Astrocyte (in vitro differentiated cells and primary cell): ENCODE measurements around the gene CDH13. TPM values are rescaled to one million over a fixed set of nuclear protein-coding genes. Genes with fewer than 3 reads are reported as not detected.

Source experiments
- DNase-seq: peaks from one replicate; pipeline ENCODE4 v3.0.0-alpha.2; 2010; ENCODE audit warnings: low read depth
- FAIRE-seq: peaks from 2 replicates; lab custom pipeline; 2011; peaks lifted over from hg19 to GRCh38; lab: Jason Lieb, UNC
- H2AFZ ChIP-seq: 2 replicates; pipeline ENCODE4 v1.6.0; 2012; ENCODE audit warnings: low read depth, low read length, inconsistent platforms
- H3K27ac ChIP-seq: 2 replicates; pipeline ENCODE4 v1.5.1; 2011; ENCODE audit warnings: low read depth, low read length, inconsistent platforms
- H3K27me3 ChIP-seq: 2 replicates; pipeline ENCODE4 v1.6.0; 2011; ENCODE audit warnings: low read length, inconsistent platforms; ENCODE audit not compliant: insufficient read depth
- H3K36me3 ChIP-seq: 2 replicates; pipeline ENCODE4 v1.5.1; 2011; ENCODE audit warnings: low read length, inconsistent platforms; ENCODE audit not compliant: insufficient read depth
- H3K4me1 ChIP-seq: 2 replicates; pipeline ENCODE4 v1.5.1; 2011; ENCODE audit warnings: low read length, inconsistent platforms; ENCODE audit not compliant: insufficient read depth
- H3K4me2 ChIP-seq: 2 replicates; pipeline ENCODE4 v1.6.0; 2012; ENCODE audit warnings: low read length, inconsistent platforms
- H3K4me3 ChIP-seq: 2 replicates; pipeline ENCODE4 v1.5.1; 2011; ENCODE audit warnings: low read depth, mild to moderate bottlenecking, low read length, inconsistent platforms; ENCODE audit not compliant: insufficient read depth
- H3K79me2 ChIP-seq: 2 replicates; pipeline ENCODE4 v1.6.0; 2012; ENCODE audit warnings: mild to moderate bottlenecking, low read length, inconsistent platforms; ENCODE audit not compliant: insufficient read depth
- H3K9ac ChIP-seq: 2 replicates; pipeline ENCODE4 v1.6.0; 2012; ENCODE audit warnings: mild to moderate bottlenecking, low read length, inconsistent platforms
- H3K9me3 ChIP-seq: 2 replicates; pipeline ENCODE4 v1.5.1; 2012; ENCODE audit warnings: low read depth, mild to moderate bottlenecking, low read length, inconsistent platforms; ENCODE audit not compliant: insufficient read depth
- H4K20me1 ChIP-seq: 2 replicates; pipeline ENCODE4 v1.6.0; 2012; ENCODE audit warnings: low read length, inconsistent platforms; ENCODE audit not compliant: insufficient read depth
- H3K27ac Mint-ChIP-seq: one replicate; pipeline ENCODE4 v1.8.0; 2021; ENCODE audit warnings: mild to moderate bottlenecking, mixed read lengths; ENCODE audit not compliant: unreplicated experiment
- H3K27me3 Mint-ChIP-seq: one replicate; pipeline ENCODE4 v1.8.0; 2021; ENCODE audit warnings: low read depth, mixed read lengths; ENCODE audit not compliant: unreplicated experiment
- H3K36me3 Mint-ChIP-seq: one replicate; pipeline ENCODE4 v1.8.0; 2021; ENCODE audit warnings: low read depth, mixed read lengths; ENCODE audit not compliant: unreplicated experiment
- H3K4me1 Mint-ChIP-seq: one replicate; pipeline ENCODE4 v1.8.0; 2021; ENCODE audit warnings: low read depth, mixed read lengths; ENCODE audit not compliant: unreplicated experiment
- H3K4me3 Mint-ChIP-seq: one replicate; pipeline ENCODE4 v1.8.0; 2021; ENCODE audit warnings: mild to moderate bottlenecking, moderate library complexity, mixed read lengths; ENCODE audit not compliant: unreplicated experiment
- H3K9me3 Mint-ChIP-seq: one replicate; pipeline ENCODE4 v1.8.0; 2021; ENCODE audit warnings: mild to moderate bottlenecking, mixed read lengths; ENCODE audit not compliant: unreplicated experiment
- CTCF ChIP-seq: IDR thresholded peaks from 2 replicates; pipeline ENCODE4 v1.5.1; 2011; ENCODE audit warnings: low read depth, mild to moderate bottlenecking, inconsistent platforms, low read length, moderate library complexity; ENCODE audit not compliant: insufficient read depth
- EZH2 ChIP-seq: IDR thresholded peaks from 2 replicates; pipeline ENCODE4 v1.6.1; 2012; ENCODE audit warnings: mild to moderate bottlenecking, low read length, inconsistent platforms; ENCODE audit not compliant: insufficient read depth
- total RNA-seq: library from RNA; stranded (reverse); gene quantifications from 2 replicates; pipeline ENCODE4 v1.2.1, GENCODE V29; 2021

The CDH13 gene
- total RNA-seq, 1 donor from 2014 or later: 41.7 TPM

DNA sequence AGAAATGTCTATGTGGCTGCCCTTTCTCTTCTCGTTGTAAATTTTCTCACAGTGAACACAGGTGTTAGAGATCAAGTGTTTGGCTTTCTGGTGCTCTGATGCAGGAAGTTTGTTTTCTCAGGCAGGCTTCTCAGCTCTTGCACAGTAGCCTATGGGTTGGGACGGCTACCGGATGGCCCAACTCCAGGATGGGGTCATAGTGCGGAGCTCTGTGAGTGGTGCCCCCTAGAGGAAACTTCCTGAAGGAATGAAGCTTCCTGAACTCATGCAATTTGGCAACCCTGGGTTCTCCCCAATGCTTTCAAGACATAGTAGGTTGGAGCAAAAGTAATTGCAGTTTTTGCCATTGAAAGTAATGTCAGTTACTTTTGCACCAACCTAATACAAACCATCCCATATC, 773.5 kb downstream of the CDH13 start:
- TF ChIP-seq EZH2: no peak
- H4K20me1 ChIP-seq: no peaks in the 10 kb centered on the region
- no peak overlapping the region for H3K27ac Mint-ChIP-seq
- H3K27me3 ChIP-seq: no peaks in the 10 kb centered on the region
- no peaks in the 10 kb centered on the region for H3K79me2 ChIP-seq
- no peak overlapping the region for H2AFZ ChIP-seq
- H3K9me3 ChIP-seq: no peaks in the 10 kb centered on the region
- FAIRE-seq (no peak), DNase-seq (no peak)
- H3K4me1 ChIP-seq: peaks cover 23% of the 10 kb centered on the region
- H3K4me2 ChIP-seq: no peak overlapping the region
- peaks cover 4% of the 10 kb centered on the region for H3K4me1 Mint-ChIP-seq
- no peak overlapping the region for H3K4me3 ChIP-seq
- no peak overlapping the region for H3K9ac ChIP-seq
- no peaks in the 10 kb centered on the region for H3K36me3 Mint-ChIP-seq
- H3K9me3 Mint-ChIP-seq: no peaks in the 10 kb centered on the region
- no peak overlapping the region for H3K27ac ChIP-seq
- H3K27me3 Mint-ChIP-seq: no peaks in the 10 kb centered on the region
- no peak overlapping the region for H3K4me3 Mint-ChIP-seq
- H3K36me3 ChIP-seq: no peaks in the 10 kb centered on the region

DNA sequence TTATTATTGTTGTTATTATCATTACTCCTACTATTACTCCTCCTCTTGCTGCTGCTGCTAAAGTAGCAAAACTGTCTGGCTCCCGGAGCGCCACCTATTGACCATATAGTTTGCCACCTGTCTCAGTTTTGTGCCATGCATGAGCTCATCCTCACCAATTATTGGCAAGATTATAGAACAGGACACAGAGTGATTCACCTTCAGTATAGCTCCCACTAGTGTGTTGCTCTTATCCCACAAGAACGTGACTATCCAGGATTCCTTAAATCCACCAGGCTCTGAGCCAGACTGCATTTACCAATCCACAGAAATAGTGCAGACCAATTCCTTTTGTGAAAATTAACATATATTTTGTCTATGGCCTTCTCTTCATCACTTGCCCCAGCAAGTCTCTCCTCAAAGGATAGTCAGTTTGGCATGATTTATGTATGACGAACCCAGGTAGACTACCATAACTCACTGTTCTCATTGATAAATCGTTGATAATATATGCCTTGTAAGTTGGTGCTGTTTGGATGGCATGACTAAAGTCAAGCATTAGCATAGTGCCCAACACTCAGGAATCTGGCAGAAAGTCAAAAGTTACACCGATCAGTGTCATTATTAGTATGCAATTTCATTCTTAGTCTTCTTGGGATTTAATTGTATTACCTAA, 775.5 kb downstream of the CDH13 start:
- H3K9me3 Mint-ChIP-seq: no peaks in the 10 kb centered on the region
- H3K4me1 ChIP-seq: peaks cover 23% of the 10 kb centered on the region
- no peaks in the 10 kb centered on the region for H3K36me3 Mint-ChIP-seq
- TF ChIP-seq CTCF: peak; percentile 24
- no peak for TF ChIP-seq EZH2
- H3K9me3 ChIP-seq: no peaks in the 10 kb centered on the region
- no peak overlapping the region for H3K27ac Mint-ChIP-seq
- FAIRE-seq (no peak), DNase-seq (peak; percentile 53)
- no peaks in the 10 kb centered on the region for H3K27me3 ChIP-seq
- H3K4me3 Mint-ChIP-seq: no peak overlapping the region
- H3K4me1 Mint-ChIP-seq: peaks cover 4% of the 10 kb centered on the region
- peak overlapping the region; percentile 80 for H3K27ac ChIP-seq
- no peak overlapping the region for H3K9ac ChIP-seq
- no peaks in the 10 kb centered on the region for H3K79me2 ChIP-seq
- H4K20me1 ChIP-seq: no peaks in the 10 kb centered on the region
- peak overlapping the region; percentile 67 for H3K4me2 ChIP-seq
- no peak overlapping the region for H3K4me3 ChIP-seq
- H3K36me3 ChIP-seq: no peaks in the 10 kb centered on the region
- no peak overlapping the region for H2AFZ ChIP-seq
- no peaks in the 10 kb centered on the region for H3K27me3 Mint-ChIP-seq

GRCh38 chr16:83402967-83403366, 776.2 kb downstream of the CDH13 start:
- Histone ChIP-seq H3K9ac (peak overlapping the region; percentile 36), H3K4me1 (peaks cover 23% of the 10 kb centered on the region), H4K20me1 (no peaks in the 10 kb centered on the region), H3K79me2 (no peaks in the 10 kb centered on the region), H3K4me2 (peak overlapping the region; percentile 67), H3K9me3 (no peaks in the 10 kb centered on the region), H3K4me3 (no peak overlapping the region), H3K27me3 (no peaks in the 10 kb centered on the region), H3K27ac (peak overlapping the region; percentile 80), H2AFZ (no peak overlapping the region), H3K36me3 (no peaks in the 10 kb centered on the region)
- Mint-ChIP-seq H3K4me3 (no peak overlapping the region), H3K4me1 (peaks cover 4% of the 10 kb centered on the region), H3K36me3 (no peaks in the 10 kb centered on the region), H3K27ac (no peak overlapping the region), H3K27me3 (no peaks in the 10 kb centered on the region), H3K9me3 (no peaks in the 10 kb centered on the region)
- FAIRE-seq (no peak), DNase-seq (peak; percentile 64)
- TF ChIP-seq EZH2 (no peak), CTCF (no peak)
